Stimulated activated CD8-positive, alpha-beta memory T cell treated with anti-CD3 and anti-CD28 coated beads, Interleukin-7, amount 100 ng/mL, for 24 hours (primary cell): ENCODE results near the gene PNPLA3.
"Not testable (repeated sequence)": the region's sequence is repeated elsewhere in the genome, so short reads cannot be mapped to it uniquely, and the experiment has no call there.

ENCODE experiments used
- DNase-seq: peaks from one replicate; pipeline ENCODE4 v3.0.0-alpha.2; 2020; ENCODE audit warnings: low read depth

Gene PNPLA3

GRCh38 chr22:43889860-43890253, 33.7 kb upstream of the PNPLA3 start:
- DNase-seq = no peak

DNA sequence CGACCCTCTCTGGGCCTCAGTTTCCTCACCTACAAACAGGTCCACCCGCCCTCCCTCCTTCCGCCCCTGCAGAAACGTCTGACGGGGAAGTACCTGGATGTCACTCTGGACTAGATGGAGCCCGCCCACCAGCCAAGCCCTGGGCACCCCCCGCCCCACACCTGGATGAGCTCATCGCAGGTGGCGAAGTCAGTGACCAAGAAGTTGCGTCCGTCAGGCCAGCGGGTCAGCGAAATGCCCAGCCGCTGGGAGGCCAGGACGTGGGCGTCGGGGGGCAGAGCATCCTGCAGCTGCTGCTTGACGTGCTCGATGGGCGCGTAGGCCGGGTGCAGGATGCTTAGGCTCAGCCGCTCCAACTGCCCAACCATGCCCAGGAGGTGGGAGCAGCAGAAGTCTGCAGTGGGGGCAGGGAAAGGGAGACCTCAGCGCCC, 32.7 kb upstream of the PNPLA3 start:
- DNase-seq = no peak

DNA sequence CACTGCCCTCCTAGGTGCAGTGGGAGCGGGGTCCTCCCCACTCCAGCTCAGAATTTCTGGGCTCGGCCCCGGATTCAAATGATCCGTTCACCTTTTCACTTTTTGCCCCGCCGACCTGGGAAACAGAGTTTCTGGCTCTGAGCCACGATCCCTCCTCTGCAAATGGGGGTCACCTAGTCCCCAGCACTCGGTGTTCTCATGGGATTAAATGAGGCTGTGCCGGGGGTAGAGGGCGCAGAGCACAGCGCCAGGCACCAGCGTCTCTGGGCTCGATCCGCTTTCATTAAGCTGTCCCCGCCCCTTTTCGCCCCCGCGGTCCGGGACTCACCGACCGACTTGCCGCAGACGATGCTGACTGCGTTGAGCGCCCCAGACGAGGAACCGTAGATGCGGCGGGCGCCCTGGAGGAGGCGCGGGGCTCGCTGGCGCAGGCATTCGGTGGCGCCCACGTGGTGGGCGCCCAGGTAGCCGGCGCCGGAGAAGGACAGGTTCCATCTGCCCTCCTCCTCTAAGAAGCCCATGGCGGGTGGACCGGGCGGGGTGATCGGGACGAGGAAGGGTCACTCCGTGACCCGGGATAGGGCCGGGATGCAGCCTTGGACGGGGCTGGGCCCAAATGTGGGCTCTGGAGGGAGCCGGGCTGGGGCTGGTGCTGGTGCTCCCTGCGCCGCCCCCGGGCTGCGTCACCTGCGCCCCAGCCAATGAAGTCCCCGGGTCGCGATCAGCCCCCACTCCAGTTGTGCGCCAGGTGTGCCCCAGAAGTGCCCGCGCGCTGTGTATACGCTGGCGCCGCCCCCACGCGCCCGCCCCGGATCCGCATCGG, 32.0 kb upstream of the PNPLA3 start, which contains the start of gene PNPLA5:
PNPLA5 (minus strand) TSS at position 654 of the 823 bp plus-strand sequence; CDS start at position 521, 133 bp downstream.
- no peak for DNase-seq

GRCh38 chr22:43892183-43892894, 31.3 kb upstream of the PNPLA3 start:
- DNase-seq = no peak

- DNase-seq = no peak
Observed at GRCh38 chr22:43893266-43893665, 30.3 kb upstream of the PNPLA3 start.

GRCh38 chr22:43894122-43894521, 29.5 kb upstream of the PNPLA3 start:
- no peak for DNase-seq

DNA sequence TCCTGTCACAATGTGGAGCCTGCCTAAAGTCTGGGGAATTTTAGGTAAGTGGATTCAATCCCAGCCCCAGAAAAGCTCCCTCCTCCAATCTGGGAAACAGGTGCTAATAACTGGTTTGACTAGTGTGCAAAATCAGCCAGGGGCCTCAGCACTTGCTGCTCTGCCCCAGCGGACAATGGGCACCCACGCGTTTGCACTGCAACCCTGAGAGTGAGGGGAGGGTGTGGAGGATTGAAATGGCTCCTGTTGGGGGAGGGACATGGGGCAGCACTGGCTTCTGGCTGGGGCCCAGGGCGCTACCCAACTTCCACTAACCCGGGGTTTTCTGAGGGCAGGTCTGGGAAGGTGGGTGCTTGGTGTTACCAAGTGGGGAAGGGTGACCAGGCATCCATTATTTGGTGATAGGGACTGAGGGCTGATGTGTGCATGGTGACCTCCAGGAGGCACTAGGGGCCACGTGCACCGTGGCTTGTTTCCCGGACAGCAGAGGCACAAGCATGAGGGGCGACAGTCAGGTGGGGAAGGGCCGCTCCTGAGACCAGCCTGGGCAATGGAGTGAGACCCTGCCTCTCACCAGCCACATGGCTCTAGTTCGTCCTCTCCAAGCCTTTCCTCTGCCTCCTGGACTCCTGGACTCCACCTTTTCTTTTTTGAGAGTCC, 27.5 kb upstream of the PNPLA3 start:
- no peak for DNase-seq

GRCh38 chr22:43897751-43898261, 25.8 kb upstream of the PNPLA3 start:
- DNase-seq = no peak

- DNase-seq = no peak
Observed at GRCh38 chr22:43900206-43900605, 23.4 kb upstream of the PNPLA3 start.

DNA sequence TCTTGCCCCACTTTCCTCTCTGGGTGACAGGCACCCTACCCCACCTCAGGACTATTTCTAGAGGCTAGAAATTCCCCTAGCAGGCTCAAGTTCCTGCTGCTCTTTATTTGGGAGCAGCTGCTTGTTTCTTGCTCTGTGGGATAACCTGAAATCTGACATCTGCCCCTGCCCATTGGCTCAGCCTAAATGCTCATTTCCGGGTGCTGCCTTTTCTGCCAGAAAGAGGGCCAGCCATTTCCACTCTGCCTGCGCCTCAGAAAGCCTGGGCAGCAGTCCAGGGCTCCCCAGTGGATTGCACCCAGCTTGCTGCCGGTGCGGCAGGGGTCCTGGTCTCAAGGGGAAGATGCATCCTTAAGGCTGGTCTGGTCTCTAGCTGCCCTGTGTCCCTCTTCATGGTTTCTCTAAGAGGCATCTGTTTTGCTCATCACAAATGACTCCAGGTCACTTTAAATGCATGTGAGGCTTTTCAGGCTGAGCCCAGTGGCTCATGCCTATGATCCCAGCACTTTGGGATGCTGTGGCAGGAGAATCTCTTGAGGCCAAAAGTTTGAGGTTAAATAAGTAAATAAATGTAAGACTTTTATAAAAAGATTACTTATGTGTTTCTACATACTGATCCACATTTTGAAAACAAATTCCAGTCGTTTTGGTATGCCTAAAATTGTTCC, 21.5 kb upstream of the PNPLA3 start:
- DNase-seq = no peak

DNA sequence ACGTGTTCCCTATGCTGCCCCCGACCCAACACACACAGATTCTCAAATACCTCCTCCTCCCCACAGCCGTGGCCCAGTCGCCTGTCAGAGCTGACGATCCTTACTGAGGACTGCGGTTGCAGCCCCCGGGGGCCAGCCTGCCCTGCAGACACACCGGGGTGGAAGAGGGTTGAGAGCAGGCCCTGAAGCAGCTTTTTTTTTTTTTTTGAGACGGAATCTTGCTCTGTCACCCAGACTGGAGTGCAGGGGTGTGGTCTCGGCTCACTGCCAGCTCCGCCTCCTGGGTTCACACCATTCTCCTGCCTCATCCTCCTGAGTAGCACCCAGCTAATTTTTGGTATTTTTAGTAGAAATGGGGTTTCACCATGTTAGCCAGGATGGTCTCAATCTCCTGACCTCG, 20.6 kb upstream of the PNPLA3 start:
- not testable (repeated sequence) for DNase-seq

DNA sequence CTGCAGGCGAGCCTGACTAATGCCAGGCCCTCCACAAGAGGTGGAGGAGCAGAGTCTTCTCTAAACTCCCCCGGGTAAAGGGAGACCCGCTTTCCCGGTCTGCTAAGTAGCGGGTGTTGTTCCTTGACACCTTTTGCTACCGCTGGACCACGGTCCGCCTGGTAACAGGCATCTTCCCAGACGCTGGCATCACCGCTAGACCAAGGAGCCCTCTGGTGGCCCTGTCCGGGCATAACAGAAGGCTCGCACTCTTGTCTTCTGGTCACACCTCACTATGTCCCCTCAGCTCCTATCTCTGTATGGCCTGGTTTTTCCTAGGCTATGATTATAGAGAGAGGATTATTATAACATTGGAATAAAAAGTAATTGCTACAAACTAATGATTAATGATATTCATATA, 19.2 kb upstream of the PNPLA3 start:
- DNase-seq = not testable (repeated sequence)

- DNase-seq = no peak
Observed at GRCh38 chr22:43905681-43906080, 17.9 kb upstream of the PNPLA3 start.

GRCh38 chr22:43909708-43910107, 13.9 kb upstream of the PNPLA3 start:
- DNase-seq = no peak

GRCh38 chr22:43910178-43910695, 13.4 kb upstream of the PNPLA3 start:
- no peak for DNase-seq

- no peak for DNase-seq
Observed at GRCh38 chr22:43911351-43911750, 12.3 kb upstream of the PNPLA3 start.

GRCh38 chr22:43917521-43917920, 6.1 kb upstream of the PNPLA3 start:
- DNase-seq = no peak

DNA sequence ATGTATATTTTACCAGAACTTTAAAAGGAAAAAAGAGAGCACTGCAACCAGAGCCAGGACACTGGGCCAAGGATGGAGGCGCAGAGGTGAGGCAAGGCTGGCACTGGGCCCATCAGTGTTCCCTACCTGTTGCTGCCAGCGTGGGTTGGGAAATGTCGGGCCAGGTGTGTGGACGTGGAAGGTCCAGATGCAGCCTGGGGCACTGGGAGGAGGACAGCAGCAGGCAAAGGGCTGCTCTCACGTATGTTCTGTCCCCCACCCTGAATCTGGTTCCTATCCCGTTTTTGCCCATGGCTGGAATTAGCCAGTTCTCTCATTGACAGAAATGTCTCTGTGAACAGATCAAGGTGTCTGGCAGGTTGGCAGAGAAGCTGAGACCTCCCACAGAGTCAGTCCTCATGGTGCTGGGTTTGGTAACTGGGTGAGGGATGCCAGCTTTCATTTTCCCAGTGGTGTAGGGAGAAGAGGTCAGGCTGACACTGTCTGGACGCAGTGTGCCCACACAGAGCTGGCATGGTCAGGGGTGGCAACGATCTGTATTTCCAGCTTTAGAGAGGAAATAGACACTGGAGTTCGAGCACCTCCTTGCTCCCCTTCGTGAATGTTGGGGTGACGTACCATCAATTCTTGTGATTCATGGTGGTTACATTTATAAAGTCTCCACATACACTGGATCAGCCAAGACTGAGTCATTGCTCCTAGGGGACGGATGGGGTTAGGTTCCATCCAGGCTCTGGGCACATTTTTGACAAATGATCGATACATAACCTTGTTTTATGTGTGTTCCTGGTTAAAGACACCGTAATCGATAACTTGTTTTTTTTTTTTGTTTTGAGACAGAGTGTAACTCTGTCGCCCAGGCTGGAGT, 4.3 kb upstream of the PNPLA3 start:
- no peak for DNase-seq

DNA sequence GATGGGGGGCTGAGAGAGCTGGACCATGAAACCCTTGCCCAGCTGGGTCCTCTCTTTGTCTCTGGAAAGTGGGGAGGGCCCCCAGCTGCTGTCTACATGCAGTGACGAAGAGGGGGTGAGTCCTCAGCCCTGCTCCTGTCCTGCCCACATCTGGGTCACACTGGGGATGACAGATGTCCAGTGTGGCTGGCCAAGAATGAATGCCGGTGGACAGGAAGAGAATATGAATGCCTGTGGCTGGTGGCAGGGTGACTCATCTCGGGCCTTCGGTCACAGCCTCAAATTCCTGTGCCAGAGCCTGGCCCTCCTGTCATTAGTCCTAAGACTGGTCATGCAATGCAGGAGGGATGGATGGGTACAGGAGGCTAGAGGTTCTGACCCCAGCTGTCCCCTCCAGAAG, 2.2 kb upstream of the PNPLA3 start:
- no peak for DNase-seq

- no peak for DNase-seq
Observed at GRCh38 chr22:43922123-43922522, 1.5 kb upstream of the PNPLA3 start.

GRCh38 chr22:43923191-43923590, 414 bp upstream of the PNPLA3 start:
- DNase-seq = no peak
